Testis (tissue), 3 donors: ENCODE results near the gene KCTD1. TPM values are rescaled to one million over a fixed set of nuclear protein-coding genes. Genes with fewer than 3 reads are reported as not detected.

Experiments
- DNase-seq: peaks from one replicate; pipeline ENCODE4 v3.0.0-alpha.2; 2019
- H3K27ac ChIP-seq, 2 donors: fragments of 200-600 bp; sonication (generic); one replicate each; pipeline ENCODE4 v1.5.1; 2019
- H3K27me3 ChIP-seq: fragments of 200-600 bp; sonication (generic); one replicate; pipeline ENCODE4 v1.5.1; 2019
- H3K36me3 ChIP-seq: fragments of 200-600 bp; sonication (generic); one replicate; pipeline ENCODE4 v1.5.1; 2017; ENCODE audit warnings: low read depth; ENCODE audit errors: missing control alignments
- H3K4me1 ChIP-seq: fragments of 200-600 bp; sonication (generic); one replicate; pipeline ENCODE4 v1.5.1; 2019
- H3K4me3 ChIP-seq, 2 donors: fragments of 200-600 bp; sonication (generic); one replicate each; pipeline ENCODE4 v1.5.1; 2017 to 2019
- H3K9me3 ChIP-seq: fragments of 200-600 bp; sonication (generic); one replicate; pipeline ENCODE4 v1.5.1; 2017
- CTCF ChIP-seq, 3 experiments: fragments of 450-650 bp in 2 of 3; fragments of 200-600 bp in 1 of 3; sonication (generic) in 1 of 3; IDR thresholded peaks; one replicate each; pipeline ENCODE4 v1.5.1; 2016 to 2019; ENCODE audit warnings: antibody characterized with exemption in 3 of 3, mild to moderate bottlenecking in 2 of 3, moderate library complexity in 1 of 3
- POLR2A ChIP-seq: fragments of 450-650 bp; IDR thresholded peaks from one replicate; pipeline ENCODE4 v1.6.1; 2017; ENCODE audit warnings: antibody characterized with exemption, mild to moderate bottlenecking, moderate library complexity
- WGBS, 2 donors: methylation state at CpG; one replicate each; pipeline ENCODE4 v1.1.5; 2018; 5-methylcytosine and 5-hydroxymethylcytosine counted together
- intact Hi-C: fragments of 100-400 bp; cut with DNase I; formaldehyde crosslinking; loops from one replicate; pipeline ENCODE4 v1.15.1; 2023; ENCODE audit warnings: low total_unique reads
- polyA plus RNA-seq: library from polyadenylated mRNA; stranded (reverse); fragments of 350-450 nt; fragmentation: Illumina TruSeq; extraction: RNeasy Lipid Tissue Mini Kit (QIAGEN cat#74804); gene quantifications from one replicate; pipeline ENCODE4 v1.2.3, GENCODE V29; 2014; ENCODE audit warnings: low read depth, low replicate concordance; ENCODE audit not compliant: insufficient read depth
- total RNA-seq, 2 donors: library from RNA; depleted of rRNA; stranded (reverse); fragments of >200 nt; gene quantifications; one replicate each; pipeline ENCODE4 v1.2.3, GENCODE V29; 2016

KCTD1 gene
- total and polyA plus RNA-seq, 3 donors from 2014 or later: 13.1 to 19.9 (median 19.6) TPM

- no peak for TF ChIP-seq POLR2A
- TF ChIP-seq CTCF (IDR thresholded peaks at IDR 0.05): no peak
- H3K4me1 ChIP-seq: no peaks in the 10 kb centered on the region
- no peaks in the 10 kb centered on the region for H3K36me3 ChIP-seq
- no peaks in the 10 kb centered on the region for H3K9me3 ChIP-seq
- 83 to 84% methylated on average over 8 of the region's 8 CpGs for WGBS, 2 donors
- no peak overlapping the region for H3K4me3 ChIP-seq
- DNase-seq: no peak
- intact Hi-C loops: no loop called here
- no peaks in the 10 kb centered on the region for H3K27me3 ChIP-seq
- H3K27ac ChIP-seq: no peak overlapping the region
Observed at GRCh38 chr18:26480897-26481795, 67.2 kb downstream of the KCTD1 start.

GRCh38 chr18:26479681-26480079, 68.7 kb downstream of the KCTD1 start:
- Histone ChIP-seq H3K4me1 (no peaks in the 10 kb centered on the region), H3K9me3 (no peaks in the 10 kb centered on the region), H3K36me3 (no peaks in the 10 kb centered on the region), H3K27ac (peak overlapping the region in 1 of 2 donors; percentile 32), H3K4me3 (peak overlapping the region; percentile 8 to 49), H3K27me3 (no peaks in the 10 kb centered on the region)
- intact Hi-C loops: no loop called here
- no peak for DNase-seq
- no peak for TF ChIP-seq CTCF (IDR thresholded peaks at IDR 0.05)
- no peak for TF ChIP-seq POLR2A
- 24 to 35% methylated on average over 6 of the region's 6 CpGs for WGBS, 2 donors

- Histone ChIP-seq H3K4me3 (peak overlapping the region; percentile 8 to 49), H3K27ac (peak overlapping the region; percentile 12 to 32), H3K4me1 (no peaks in the 10 kb centered on the region), H3K9me3 (no peaks in the 10 kb centered on the region), H3K36me3 (no peaks in the 10 kb centered on the region), H3K27me3 (no peaks in the 10 kb centered on the region)
- TF ChIP-seq CTCF (IDR thresholded peaks at IDR 0.05) (no peak), POLR2A (no peak)
- WGBS, 2 donors: 34 to 50% methylated on average over 26 of the region's 26 CpGs
- intact Hi-C loops: no loop called here
- DNase-seq: no peak
Observed at GRCh38 chr18:26479065-26479680, 69.2 kb downstream of the KCTD1 start.

GRCh38 chr18:26477828-26478466, 70.4 kb downstream of the KCTD1 start:
- TF ChIP-seq CTCF (IDR thresholded peaks at IDR 0.05) (no peak), POLR2A (no peak)
- no peaks in the 10 kb centered on the region for H3K27me3 ChIP-seq
- H3K27ac ChIP-seq: no peak overlapping the region
- no peaks in the 10 kb centered on the region for H3K36me3 ChIP-seq
- WGBS, 2 donors: 79 to 82% methylated on average over 4 of the region's 4 CpGs
- intact Hi-C loops: no loop called here
- DNase-seq: no peak
- H3K4me1 ChIP-seq: no peaks in the 10 kb centered on the region
- no peak overlapping the region for H3K4me3 ChIP-seq
- no peaks in the 10 kb centered on the region for H3K9me3 ChIP-seq
